ENCODE results near the gene MEMO1.

GRCh38 chr2:31865215-31865614, 145.6 kb downstream of the MEMO1 start:
- no peak for TF ChIP-seq RAD21 (IDR thresholded peaks at IDR 0.05; ENCODE audit: low read length)
- no peak for TF ChIP-seq CTCF (conservative IDR thresholded peaks at IDR 0.05; ENCODE audit: low read depth, low read length)
- no peak for TF ChIP-seq POLR2A (IDR thresholded peaks at IDR 0.05; ENCODE audit: low read depth, low read length)
- no peak for TF ChIP-seq MAFK (IDR thresholded peaks at IDR 0.05; ENCODE audit: low read depth, low read length)
- no peak for TF ChIP-seq USF2 (IDR thresholded peaks at IDR 0.05; ENCODE audit: low read depth, low read length)
- TF ChIP-seq RFX5 (IDR thresholded peaks at IDR 0.05; ENCODE audit: low read depth, low read length): no peak
- no peak for TF ChIP-seq RCOR1 (IDR thresholded peaks at IDR 0.05; ENCODE audit: insufficient replicate concordance, low read length)
- no peak for TF ChIP-seq ELK1 (IDR thresholded peaks at IDR 0.05; ENCODE audit: borderline replicate concordance, low read depth, low read length)
- TF ChIP-seq FOS (IDR thresholded peaks at IDR 0.05; ENCODE audit: low read depth, low read length): no peak
- no peak for TF ChIP-seq CEBPB (IDR thresholded peaks at IDR 0.05; ENCODE audit: low read depth, low read length)
- no peak for TF ChIP-seq NFE2L2 (IDR thresholded peaks at IDR 0.05; ENCODE audit: low read depth, low read length)
- TF ChIP-seq MXI1 (IDR thresholded peaks at IDR 0.05; ENCODE audit: borderline replicate concordance, low read depth, low read length): no peak
- no peak for TF ChIP-seq CHD1 (IDR thresholded peaks at IDR 0.05; ENCODE audit: low read depth, low read length)
- TF ChIP-seq MAZ (IDR thresholded peaks at IDR 0.05; ENCODE audit: borderline replicate concordance, low read depth, low read length): no peak

Data from IMR-90 (cell line).